SKM-1 treated with dmso at 0.1 percent for 144 hours (cell line): ENCODE results near the gene SEL1L2.

Experiments
- DNase-seq: peaks from one replicate; lab custom pipeline; 2025; ENCODE audit not compliant: unreplicated experiment; lab: John Stamatoyannopoulos, UW

Gene SEL1L2

DNA sequence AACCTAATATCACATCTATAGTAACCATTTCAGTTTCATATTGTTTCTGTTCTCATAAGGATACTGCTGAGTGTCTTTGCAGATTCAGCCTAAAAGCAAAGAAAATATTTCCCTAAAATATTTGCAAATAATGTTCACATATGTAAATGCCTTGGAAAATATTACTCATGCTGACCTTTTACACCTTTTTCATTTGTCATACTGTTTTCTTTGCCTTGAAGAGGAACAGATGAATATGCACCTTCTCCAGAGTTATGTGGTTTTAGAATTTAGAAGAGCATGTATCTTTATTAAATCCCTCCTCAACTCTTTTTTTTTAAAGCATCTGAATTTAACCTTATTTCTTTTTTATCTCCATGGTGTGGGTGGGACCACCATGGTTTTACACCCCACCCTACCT lies 173.1 kb downstream of the SEL1L2 start:
- no peak for DNase-seq

DNA sequence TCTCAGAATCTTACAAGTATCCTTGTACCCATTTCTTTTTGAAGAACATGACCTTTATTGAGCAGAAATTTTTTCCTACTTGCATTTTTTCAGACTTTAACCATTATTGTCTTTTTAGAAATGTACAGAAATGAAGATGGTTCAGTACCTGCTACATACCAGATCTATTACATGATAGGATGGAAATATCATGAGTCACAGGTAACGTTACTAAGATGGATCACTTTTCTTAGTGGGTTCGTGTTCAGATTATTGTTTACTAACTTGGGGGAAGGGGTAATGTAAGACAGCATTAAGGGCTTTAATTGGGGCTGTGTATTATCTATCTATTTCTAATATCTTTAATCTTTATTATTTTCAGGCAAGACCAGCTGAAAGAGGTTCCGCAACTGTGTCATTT lies 173.7 kb downstream of the SEL1L2 start:
- DNase-seq: no peak

DNA sequence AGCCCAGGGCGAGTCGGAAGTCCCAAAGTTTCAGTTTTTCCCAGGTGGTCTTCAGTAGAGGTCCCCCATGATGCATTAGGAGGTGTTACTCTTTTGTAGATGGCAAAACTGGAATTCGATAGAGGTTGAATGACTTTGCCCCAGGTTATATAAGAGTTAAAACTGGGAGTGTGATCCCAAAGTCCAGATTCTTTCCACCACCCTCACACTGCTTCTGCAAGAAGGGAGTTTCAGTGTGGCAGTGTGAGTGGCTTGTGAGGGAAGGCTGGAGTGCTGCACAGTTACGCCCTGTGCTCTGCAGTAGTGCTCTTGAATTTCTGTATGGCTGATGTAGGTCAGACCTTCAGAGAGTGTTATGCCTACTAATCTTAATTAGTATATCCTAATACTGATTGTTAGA lies 175.7 kb downstream of the SEL1L2 start:
- no peak for DNase-seq

DNA sequence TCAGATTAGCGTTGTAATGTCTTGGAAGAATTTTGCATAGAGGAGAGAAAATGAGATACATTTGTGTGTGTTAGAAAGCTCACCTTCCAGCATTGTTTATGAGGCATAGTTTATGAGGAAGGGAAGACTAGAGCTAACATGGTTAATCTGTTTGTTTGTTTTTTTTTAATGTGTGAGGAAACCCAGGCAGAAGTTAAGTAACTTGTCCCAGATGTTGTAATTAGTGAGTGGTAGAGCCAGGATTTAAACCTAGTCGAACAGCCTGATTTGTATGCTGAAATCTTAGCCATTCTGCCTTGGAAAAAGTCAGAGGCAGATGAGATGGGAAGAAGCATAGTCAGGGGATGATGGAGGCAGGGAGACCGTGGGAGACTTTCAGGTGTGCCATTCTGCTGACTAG lies 176.5 kb downstream of the SEL1L2 start:
- DNase-seq: no peak

DNA sequence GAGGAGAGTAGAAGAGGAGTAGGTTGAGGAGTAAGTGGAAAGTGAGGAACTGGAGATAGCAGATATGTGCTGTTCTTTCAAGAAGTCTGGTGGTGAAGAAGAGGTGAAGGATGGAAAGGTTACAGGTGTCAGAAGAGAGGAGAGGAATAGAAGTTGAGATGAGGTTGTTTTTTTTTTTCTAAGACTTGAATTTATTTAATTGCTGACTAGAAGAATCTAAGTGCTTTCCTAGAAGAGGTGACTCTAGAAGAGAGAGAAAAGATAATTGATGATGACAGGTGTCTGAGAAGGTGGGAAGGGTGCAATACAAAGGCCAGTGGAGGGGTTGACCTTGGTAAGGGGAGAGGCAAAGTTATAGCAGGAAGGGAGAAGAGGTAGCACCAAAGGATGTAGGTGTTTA lies 180.0 kb downstream of the SEL1L2 start:
- DNase-seq: no peak

DNA sequence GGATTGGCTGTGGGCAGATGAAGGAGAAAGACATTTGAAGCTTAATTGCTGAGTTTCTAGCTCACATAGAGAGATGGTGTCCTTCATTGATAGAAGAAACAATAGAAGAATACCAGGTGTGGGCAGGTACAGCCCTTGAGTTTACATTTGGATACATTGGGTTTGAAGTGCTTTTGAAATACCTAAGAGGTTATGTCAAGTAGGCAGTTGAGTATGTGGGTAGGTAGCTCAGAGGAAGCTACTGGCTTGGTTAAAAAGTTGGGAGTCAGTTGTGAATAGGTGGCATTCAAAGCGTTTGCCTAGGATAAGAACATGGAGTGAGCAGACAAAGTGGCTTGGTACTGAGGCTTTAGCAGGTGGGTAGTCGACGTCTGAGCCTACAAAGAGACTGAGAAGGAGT lies 180.6 kb downstream of the SEL1L2 start:
- no peak for DNase-seq

DNA sequence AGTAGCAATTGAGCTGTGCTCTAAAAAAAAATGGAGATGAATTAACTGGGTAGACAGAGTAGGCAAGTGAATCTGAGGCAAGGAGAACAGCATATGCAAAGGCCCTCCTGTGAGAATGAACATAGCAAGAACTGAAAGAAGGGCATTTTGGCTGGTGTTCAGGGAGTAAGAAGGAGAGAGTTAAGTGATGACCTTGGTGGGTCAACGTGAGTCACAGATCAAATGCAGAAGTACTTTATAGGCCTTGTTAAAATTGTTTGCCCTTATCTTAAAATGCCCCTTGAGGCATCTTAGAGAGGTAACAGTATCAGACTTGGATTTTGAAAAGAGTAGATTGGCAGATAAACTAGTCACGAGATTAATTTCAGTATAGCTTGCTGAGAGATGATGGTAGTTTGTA lies 181.0 kb downstream of the SEL1L2 start:
- no peak for DNase-seq

DNA sequence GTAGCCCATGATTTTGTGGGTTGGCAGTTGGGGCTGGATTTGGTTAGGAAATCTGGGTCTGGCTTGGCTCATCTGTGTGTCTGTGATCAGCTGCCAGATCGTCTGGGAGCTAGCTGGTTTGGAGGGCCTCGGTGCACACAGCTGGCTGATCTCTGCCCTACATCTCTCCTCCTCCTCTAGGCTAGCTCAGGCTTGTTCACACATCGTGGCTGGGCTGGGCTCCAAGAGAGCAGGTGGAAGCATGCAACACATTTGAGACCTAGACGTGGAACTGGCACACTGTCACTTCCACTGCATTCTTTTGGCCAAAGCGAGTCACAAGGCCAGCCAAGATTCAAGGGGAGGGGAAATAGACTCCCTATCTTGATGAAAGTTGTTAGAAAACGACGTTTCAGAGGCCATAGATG lies 189.7 kb downstream of the SEL1L2 start:
- DNase-seq: no peak

DNA sequence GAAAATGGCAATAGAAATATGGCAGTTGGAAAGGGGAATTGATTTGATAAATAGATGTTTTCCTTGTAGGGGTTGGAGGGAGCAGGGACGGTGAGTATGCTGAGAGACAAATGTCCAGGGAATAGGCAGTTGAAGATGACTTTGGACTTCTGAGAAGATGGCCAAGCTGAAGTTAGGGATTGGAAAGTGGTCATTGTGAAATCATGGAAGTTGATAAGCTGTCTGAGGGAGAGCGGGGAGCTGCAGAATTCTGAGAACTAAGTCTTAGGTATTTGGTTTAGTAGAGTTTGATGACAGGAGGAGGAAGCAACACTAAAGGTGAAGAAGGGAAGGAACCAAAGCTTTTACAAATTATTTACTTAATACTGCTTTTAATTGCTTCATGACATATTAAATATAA lies 190.4 kb downstream of the SEL1L2 start:
- DNase-seq: no peak
